NCI-H2107 treated with DMSO at 0.1 percent for 48 hours (cell line): ENCODE data around the gene FAM3D.

ENCODE experiments used
- DNase-seq: peaks from one replicate; lab custom pipeline; 2025; ENCODE audit not compliant: unreplicated experiment; lab: John Stamatoyannopoulos, UW

The FAM3D gene

DNA sequence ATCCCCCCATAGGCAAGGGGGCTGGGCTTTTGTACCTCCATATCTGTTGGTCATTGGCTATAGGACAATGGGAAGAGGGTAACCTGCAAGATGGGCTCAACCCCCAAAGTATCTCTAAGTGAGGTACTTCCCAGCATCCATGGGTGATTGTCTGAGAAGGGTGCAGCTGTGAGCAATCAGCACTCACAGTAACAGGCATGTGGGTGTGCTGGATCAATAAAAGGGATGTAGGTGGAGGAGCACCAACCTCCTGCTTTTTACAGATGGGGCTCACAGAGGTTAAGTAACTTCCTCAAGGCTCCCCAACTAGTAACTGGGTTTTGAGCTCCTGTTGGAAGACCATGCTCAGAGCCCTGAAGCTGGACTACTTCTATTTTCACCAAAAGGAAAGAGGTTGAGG lies 63.0 kb downstream of the FAM3D start:
- no peak for DNase-seq

DNA sequence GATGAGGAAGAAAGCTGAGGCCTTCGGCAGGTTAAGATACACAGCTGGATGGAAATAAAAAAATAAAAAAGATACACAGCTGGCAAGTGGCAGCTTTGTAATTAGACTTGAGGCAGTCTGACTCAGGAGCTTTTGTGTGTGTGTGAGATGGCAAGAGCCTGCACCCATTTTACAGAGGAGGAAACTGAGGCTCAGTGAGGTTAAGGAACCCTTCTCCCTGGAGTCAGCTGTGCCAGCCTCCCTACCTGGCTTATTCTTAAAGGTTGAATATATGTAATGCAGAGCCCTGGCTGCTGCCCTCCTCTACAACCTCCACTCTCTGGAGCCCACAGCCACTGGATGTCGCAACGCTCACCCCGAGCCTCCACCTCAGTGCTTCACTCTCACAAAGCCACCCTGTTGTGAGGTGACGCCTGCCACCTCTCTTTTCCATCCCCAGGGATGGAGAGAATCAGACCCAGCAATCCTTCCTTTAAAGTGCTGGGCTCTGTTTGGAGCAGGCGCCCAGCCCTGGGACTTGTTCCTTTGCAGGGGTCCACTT lies 68.7 kb downstream of the FAM3D start:
- peak; percentile 60 for DNase-seq

GRCh38 chr3:58596834-58597518 lies 69.6 kb downstream of the FAM3D start:
- no peak for DNase-seq

GRCh38 chr3:58594117-58594516 lies 72.5 kb downstream of the FAM3D start:
- no peak for DNase-seq

DNA sequence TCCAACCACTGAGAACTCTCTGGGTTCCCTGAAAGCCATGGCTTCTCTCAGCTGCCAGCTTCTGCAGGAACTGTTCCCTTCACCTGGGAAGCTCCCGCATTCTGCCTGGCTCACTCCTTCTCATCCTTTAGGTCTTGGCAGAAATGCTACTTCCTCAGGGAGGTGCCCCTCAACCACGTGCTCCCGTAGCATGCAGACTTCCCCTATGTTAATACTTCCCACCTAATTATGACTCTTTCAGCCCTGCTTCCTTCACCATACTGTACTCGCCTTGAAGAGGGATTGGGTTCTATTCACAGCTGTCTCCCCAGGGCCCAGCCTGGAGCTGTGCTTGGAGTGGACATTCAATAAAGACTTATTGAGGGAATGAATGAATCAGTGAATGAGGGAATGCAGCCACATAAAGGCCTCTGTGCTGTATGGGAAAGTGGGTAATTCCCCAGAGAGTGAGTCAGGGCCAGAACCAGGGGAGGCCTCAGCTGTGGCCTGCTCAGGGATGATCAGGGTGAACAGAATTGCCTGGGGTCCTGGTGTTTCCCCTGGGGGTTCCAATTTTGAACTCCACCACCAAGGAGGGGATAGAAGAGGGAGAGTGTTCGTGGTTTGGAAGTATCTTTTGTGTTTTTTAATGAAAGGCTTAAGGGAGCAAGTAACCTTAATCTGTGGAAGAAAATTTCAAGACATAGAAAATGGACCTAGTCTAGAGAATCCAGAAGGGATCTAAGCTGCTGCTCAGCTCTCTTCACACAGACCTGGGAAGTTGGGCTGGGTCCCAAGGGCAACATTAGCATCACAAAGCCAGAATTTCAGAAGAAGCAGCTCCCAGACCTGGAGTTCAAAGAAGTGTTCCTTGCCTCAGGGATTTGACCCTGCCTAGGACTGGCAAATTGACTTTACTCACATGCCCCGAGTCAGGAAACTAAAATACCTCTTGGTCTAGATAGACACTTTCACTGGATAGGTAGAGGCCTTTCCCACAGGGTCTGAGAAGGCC lies 74.8 kb downstream of the FAM3D start:
- no peak for DNase-seq

DNA sequence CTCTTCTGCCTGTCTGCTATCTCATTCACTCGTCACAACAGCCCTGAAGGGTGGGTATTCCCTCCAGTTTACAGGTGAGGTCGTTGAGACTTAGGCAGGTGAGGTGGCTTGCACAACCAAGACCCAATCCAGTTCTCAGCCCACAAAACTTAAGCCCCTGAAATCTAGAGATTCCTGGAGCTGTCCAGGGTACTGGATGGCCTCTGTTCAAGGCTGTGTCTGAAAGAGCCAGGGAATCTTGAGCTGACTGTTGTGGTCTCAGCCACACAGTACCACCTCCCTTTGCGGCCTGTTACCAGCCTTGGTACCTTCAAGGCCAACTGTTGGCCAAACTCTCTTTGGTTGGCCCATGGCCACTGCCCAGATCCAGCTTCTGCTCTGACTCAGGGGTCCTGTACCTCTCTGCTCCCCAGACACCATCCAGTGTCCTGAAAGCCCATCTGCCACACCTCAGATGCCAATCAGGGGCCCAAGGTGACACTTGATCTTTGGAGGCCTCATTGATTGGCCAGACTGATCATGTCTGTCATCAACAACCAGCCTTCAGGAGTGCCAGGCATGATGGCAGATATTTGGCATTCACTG lies 78.5 kb downstream of the FAM3D start:
- no peak for DNase-seq

- no peak for DNase-seq
Observed at GRCh38 chr3:58586776-58587192, 79.8 kb downstream of the FAM3D start.

GRCh38 chr3:58585994-58586393 lies 80.6 kb downstream of the FAM3D start:
- DNase-seq = no peak

DNA sequence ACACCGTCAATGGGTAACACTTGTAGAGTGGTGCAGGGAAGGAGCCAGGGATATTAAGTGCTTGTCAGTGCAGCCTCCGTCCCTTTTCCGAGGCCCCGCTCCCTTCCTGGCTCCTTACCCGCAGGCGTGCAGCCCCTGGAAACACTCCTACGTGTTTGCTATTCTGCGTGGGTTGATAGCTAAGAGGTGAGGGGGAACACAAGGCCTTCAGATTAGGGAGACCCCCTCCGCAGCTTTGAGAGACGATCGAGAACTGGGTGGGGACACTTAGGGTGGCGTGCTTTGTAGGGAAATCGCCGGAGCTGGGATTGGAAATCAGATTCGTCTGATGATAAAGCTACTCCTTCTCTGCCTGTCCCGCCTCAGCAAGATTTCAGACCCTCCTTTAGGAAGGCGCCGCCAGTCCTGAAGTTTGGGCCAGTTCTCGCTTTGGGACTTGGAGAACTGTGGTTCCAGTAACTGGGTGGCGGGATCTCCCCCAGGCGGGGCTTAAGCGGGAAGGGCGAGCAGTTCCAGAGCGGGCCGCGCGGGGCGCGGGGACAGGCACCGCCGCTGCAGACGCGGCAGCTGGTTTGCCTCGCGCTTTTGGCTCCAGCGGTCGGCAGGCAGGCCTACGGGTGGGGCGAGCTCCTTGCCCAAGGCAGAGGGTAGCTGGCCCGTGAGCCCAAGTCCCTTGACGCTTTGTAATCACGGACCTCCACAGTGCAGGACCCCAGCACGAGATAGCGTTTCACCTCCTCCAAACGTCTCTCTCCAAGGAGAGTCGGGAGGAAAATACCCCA lies 81.4 kb downstream of the FAM3D start:
- peak; percentile 37 for DNase-seq

DNA sequence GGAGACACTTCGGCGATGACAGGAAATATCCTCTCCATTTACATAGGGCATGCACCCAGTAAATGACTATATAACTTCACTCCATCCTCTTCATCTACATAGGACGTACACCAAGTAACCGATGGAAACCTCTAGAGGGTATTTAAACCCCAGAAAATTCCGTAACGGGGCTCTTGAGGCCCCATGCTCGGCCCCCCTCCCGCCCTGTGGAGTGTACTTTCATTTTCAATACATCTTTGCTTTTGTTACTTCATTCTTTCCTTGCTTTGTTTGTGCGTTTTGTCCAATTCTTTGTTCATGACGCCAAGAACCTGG lies 81.9 kb downstream of the FAM3D start:
- DNase-seq = no peak
